LNCAP (cell line): Measurements from ENCODE around the gene CAPZA3.

Experiments used
- TF ChIP-seq, protein P1 (sequence below): fragments of 450-650 bp; IDR thresholded peaks from 2 replicates; pipeline ENCODE4 v1.5.1; 2017; ENCODE audit warnings: mild to moderate bottlenecking

The CAPZA3 gene

DNA sequence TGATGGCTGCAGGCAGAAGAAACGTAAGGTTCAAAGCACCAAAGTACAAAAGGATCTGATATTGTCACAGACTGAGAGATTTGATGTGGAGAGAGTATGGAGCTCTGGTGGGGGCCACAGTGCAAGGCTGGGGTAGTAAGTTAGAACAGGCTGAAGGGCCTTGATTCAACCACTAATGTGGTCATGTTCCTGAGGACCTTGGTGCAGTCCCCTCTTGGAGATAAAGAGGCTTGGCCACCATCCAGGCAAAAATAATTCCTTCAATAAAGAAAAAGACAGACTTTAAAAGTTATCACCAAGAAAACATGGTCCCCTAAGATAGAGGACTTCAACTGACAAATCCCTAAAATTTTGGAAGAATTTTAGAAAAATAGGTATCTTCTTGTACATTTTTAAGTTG lies 17.4 kb downstream of the CAPZA3 start:
- TF ChIP-seq, protein P1, sequence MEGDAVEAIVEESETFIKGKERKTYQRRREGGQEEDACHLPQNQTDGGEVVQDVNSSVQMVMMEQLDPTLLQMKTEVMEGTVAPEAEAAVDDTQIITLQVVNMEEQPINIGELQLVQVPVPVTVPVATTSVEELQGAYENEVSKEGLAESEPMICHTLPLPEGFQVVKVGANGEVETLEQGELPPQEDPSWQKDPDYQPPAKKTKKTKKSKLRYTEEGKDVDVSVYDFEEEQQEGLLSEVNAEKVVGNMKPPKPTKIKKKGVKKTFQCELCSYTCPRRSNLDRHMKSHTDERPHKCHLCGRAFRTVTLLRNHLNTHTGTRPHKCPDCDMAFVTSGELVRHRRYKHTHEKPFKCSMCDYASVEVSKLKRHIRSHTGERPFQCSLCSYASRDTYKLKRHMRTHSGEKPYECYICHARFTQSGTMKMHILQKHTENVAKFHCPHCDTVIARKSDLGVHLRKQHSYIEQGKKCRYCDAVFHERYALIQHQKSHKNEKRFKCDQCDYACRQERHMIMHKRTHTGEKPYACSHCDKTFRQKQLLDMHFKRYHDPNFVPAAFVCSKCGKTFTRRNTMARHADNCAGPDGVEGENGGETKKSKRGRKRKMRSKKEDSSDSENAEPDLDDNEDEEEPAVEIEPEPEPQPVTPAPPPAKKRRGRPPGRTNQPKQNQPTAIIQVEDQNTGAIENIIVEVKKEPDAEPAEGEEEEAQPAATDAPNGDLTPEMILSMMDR, result no peak

DNA sequence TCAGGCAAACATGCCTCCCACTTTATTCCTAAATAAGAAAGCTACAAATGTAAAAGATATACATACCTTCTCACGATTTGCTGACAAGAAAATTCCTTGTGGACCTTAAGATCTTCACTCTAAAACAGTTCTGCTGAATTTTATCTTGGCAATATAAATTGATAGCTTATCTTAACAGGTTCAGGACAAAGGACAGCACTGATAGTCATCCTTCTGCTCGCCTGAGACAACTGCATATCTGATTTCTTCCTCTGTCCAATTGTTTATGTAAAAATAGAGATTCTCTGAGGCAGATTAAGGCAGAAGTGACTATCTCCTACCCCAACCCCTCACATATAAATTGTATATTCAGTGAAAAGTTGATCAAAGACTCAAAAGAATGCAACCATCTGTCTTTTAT lies 44.9 kb downstream of the CAPZA3 start:
- TF ChIP-seq, protein P1, result no peak
